HCT116 (cell line): ENCODE measurements around the gene PREB. TPM values are rescaled to one million over a fixed set of nuclear protein-coding genes. Genes with fewer than 3 reads are reported as not detected.

Experiments used
- ATAC-seq: fragments of 200-7000 bp; cut with Tn5 transposase; 2 replicates; pipeline ENCODE4 v1.9.1; 2020; ENCODE audit warnings: mild to moderate bottlenecking, moderate library complexity
- BruUV-seq: library from RNA; stranded (reverse); fragments of 400-500 nt; replicated peaks from 2 replicates; lab custom pipeline; 2021; lab: Mats Ljungman, UMichigan
- CTCF ChIA-PET: fragments of 300-600 bp; sonication (Branson Sonifier 250); formaldehyde crosslinking; loops from one replicate; lab custom pipeline; 2021; ENCODE audit warnings: antibody characterized with exemption; lab: Charles Lee
- POLR2A ChIA-PET: fragments of 300-600, 350-600 bp; sonication (Branson Sonifier 250); formaldehyde crosslinking; loops from one replicate; lab custom pipeline; 2021; ENCODE audit warnings: antibody characterized with exemption; lab: Charles Lee
- RAD21 ChIA-PET, 2 experiments: fragments of 300-600 bp; sonication (Branson Sonifier 250); formaldehyde crosslinking; loops; one replicate each; lab custom pipeline; 2023; ENCODE audit warnings: low total read pairs in 2 of 2; ENCODE audit not compliant: uncharacterized antibody in 2 of 2, unreplicated experiment in 2 of 2, low non-redundant PET in 1 of 2; lab: Charles Lee
- DNase-seq: peaks from one replicate; pipeline ENCODE4 v3.0.0-alpha.2; 2010; ENCODE audit warnings: low read depth, low spot score
- H2AFZ ChIP-seq: fragments of 200-600 bp; shearing (Covaris generic), sonication (generic); 2 replicates; pipeline ENCODE4 v1.6.1; 2017; ENCODE audit warnings: low read depth, mixed run types, mixed read lengths, antibody characterized with exemption, low read length; ENCODE audit not compliant: poor library complexity, severe bottlenecking
- H3K27ac ChIP-seq: 2 replicates; pipeline ENCODE4 v1.5.1; 2012; ENCODE audit warnings: low read depth, low read length
- H3K27me3 ChIP-seq: fragments of 200-600 bp; sonication (generic); 2 replicates; pipeline ENCODE4 v1.6.1; 2016; ENCODE audit warnings: mixed run types, low read length, mixed read lengths; ENCODE audit not compliant: insufficient read depth
- H3K36me3 ChIP-seq, 2 experiments: fragments of 200-500 bp in 1 of 2; fragments of 200-600 bp in 1 of 2; sonication (Bioruptor generic) in 1 of 2; sonication (generic) in 1 of 2; 2 replicates each; pipeline versions ENCODE4 v1.5.1 to v1.6.1; 2014 to 2016; ENCODE audit warnings: low read length in 2 of 2, inconsistent platforms in 1 of 2, mixed read lengths in 1 of 2, mixed run types in 1 of 2; ENCODE audit not compliant: insufficient read depth in 2 of 2, control insufficient read depth in 1 of 2
- H3K4me1 ChIP-seq, 2 experiments: fragments of 200-600 bp in 1 of 2; sonication (generic) in 1 of 2; 2 replicates each; pipeline versions ENCODE4 v1.5.1 to v1.6.1; 2012 to 2017; ENCODE audit warnings: low read length in 2 of 2, inconsistent platforms in 1 of 2, mild to moderate bottlenecking in 1 of 2, mixed read lengths in 1 of 2, mixed run types in 1 of 2, moderate library complexity in 1 of 2; ENCODE audit not compliant: insufficient read depth in 2 of 2, control insufficient read depth in 1 of 2
- H3K4me2 ChIP-seq: fragments of 200-600 bp; sonication (generic); 2 replicates; pipeline ENCODE4 v1.6.1; 2017; ENCODE audit warnings: mixed run types, low read length, mixed read lengths
- H3K4me3 ChIP-seq, 2 experiments: fragments of 200-600 bp in 1 of 2; sonication (generic) in 1 of 2; replicated peaks in 1 of 2; 2 replicates each; pipeline ENCODE4 v1.5.1; 2011 to 2016; ENCODE audit warnings: low read length in 2 of 2, control low read depth in 1 of 2, low read depth in 1 of 2, mild to moderate bottlenecking in 1 of 2, mixed read lengths in 1 of 2, mixed run types in 1 of 2
- H3K79me2 ChIP-seq: fragments of 200-600 bp; sonication (generic); 2 replicates; pipeline ENCODE4 v1.6.1; 2017; ENCODE audit warnings: mild to moderate bottlenecking, mixed run types, low read length, moderate library complexity, mixed read lengths; ENCODE audit not compliant: insufficient read depth
- H3K9ac ChIP-seq: fragments of 200-600 bp; sonication (generic); 2 replicates; pipeline ENCODE4 v1.6.1; 2016; ENCODE audit warnings: low read length, mixed read lengths
- H3K9me2 ChIP-seq: fragments of 200-600 bp; sonication (generic), shearing (Covaris generic); 2 replicates; pipeline ENCODE4 v1.6.1; 2017; ENCODE audit warnings: mixed run types, mild to moderate bottlenecking, moderate library complexity; ENCODE audit not compliant: insufficient read depth
- H3K9me3 ChIP-seq, 2 experiments: fragments of 200-500 bp in 1 of 2; fragments of 200-600 bp in 1 of 2; sonication (Bioruptor generic) in 1 of 2; sonication (generic) in 1 of 2; 2 replicates each; pipeline ENCODE4 v1.6.1; 2014 to 2017; ENCODE audit warnings: low read length in 2 of 2, mixed read lengths in 2 of 2, inconsistent platforms in 1 of 2, low read depth in 1 of 2, mild to moderate bottlenecking in 1 of 2, mixed run types in 1 of 2, moderate library complexity in 1 of 2; ENCODE audit not compliant: control insufficient read depth in 1 of 2, insufficient read depth in 1 of 2
- H4K20me1 ChIP-seq: fragments of 200-600 bp; sonication (generic), shearing (Covaris generic); 2 replicates; pipeline ENCODE4 v1.6.1; 2017; ENCODE audit warnings: mixed run types, mild to moderate bottlenecking, moderate library complexity; ENCODE audit not compliant: insufficient read depth
- ATF3 ChIP-seq: IDR thresholded peaks from 2 replicates; pipeline ENCODE4 v1.6.1; 2012
- CEBPB ChIP-seq: IDR thresholded peaks from 2 replicates; pipeline ENCODE4 v1.6.1; 2012; ENCODE audit warnings: low read depth
- EGR1 ChIP-seq: IDR thresholded peaks from 2 replicates; pipeline ENCODE4 v1.6.1; 2012; ENCODE audit warnings: low read depth
- POLR2A ChIP-seq: IDR thresholded peaks from 2 replicates; pipeline ENCODE4 v1.7.0; 2011; ENCODE audit warnings: borderline replicate concordance; ENCODE audit not compliant: insufficient read depth, insufficient read length; ENCODE audit errors: extremely low read depth
- SIN3A ChIP-seq: IDR thresholded peaks from 2 replicates; pipeline ENCODE4 v1.6.1; 2012; ENCODE audit warnings: low read depth
- SP1 ChIP-seq: IDR thresholded peaks from 2 replicates; pipeline ENCODE4 v1.6.1; 2012; ENCODE audit warnings: low read depth
- TCF7L2 ChIP-seq: IDR thresholded peaks from 2 replicates; pipeline ENCODE4 v1.7.0; 2011; ENCODE audit warnings: borderline replicate concordance, inconsistent platforms; ENCODE audit not compliant: insufficient read depth, insufficient read length; ENCODE audit errors: extremely low read depth
- intact Hi-C: fragments of 100-400 bp; cut with micrococcal nuclease; formaldehyde crosslinking; loops from 2 replicates; pipeline ENCODE4 v1.10.0; 2022
- total RNA-seq: library from RNA; stranded (reverse); gene quantifications from one replicate; pipeline ENCODE4 v1.2.1, GENCODE V29; 2021; ENCODE audit not compliant: unreplicated experiment
- TF ChIP-seq, protein P1 (sequence below): IDR thresholded peaks from 2 replicates; pipeline ENCODE4 v1.6.1; 2011; ENCODE audit warnings: mild to moderate bottlenecking, low read length, moderate library complexity; ENCODE audit not compliant: insufficient replicate concordance; ENCODE audit errors: extremely low read depth
- TF ChIP-seq, protein P2 (sequence below): IDR thresholded peaks from 2 replicates; pipeline ENCODE4 v1.6.1; 2012

The PREB gene
- total RNA-seq, 1 experiment from 2014 or later, result 54.2 TPM

DNA sequence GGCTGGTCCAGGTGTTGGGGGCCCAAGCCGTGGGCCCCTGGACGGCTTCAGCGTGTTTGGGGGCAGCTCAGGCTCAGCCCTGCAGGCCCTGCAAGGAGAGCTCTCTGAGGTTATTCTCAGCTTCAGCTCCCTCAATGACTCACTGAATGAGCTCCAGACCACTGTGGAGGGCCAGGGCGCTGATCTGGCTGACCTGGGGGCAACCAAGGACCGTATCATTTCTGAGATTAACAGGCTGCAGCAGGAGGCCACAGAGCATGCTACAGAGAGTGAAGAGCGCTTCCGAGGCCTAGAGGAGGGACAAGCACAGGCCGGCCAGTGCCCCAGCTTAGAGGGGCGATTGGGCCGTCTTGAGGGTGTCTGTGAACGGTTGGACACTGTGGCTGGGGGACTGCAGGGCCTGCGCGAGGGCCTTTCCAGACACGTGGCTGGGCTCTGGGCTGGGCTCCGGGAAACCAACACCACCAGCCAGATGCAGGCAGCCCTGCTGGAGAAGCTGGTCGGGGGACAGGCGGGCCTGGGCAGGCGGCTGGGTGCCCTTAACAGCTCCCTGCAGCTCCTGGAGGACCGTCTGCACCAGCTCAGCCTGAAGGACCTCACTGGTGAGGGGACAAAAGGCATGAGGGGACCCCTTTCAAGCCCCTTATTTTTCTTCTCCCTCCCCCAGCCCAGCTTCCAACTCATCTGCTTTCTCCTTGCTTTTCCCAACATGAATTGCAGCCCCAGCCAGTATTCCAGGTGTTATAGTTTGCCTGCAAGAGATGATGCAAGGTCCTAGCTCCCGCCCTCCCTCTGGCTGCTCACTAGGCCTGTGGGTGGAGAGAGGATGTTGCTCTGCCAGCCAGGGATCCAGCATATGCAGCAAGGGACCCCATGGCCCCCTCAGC lies 50.8 kb downstream of the PREB start (continued):
- TF ChIP-seq ATF3, result no peak
- no peak for TF ChIP-seq SIN3A
- TF ChIP-seq EGR1, result no peak
- no peak for TF ChIP-seq POLR2A
- TF ChIP-seq SP1, result no peak
- TF ChIP-seq, protein P1, sequence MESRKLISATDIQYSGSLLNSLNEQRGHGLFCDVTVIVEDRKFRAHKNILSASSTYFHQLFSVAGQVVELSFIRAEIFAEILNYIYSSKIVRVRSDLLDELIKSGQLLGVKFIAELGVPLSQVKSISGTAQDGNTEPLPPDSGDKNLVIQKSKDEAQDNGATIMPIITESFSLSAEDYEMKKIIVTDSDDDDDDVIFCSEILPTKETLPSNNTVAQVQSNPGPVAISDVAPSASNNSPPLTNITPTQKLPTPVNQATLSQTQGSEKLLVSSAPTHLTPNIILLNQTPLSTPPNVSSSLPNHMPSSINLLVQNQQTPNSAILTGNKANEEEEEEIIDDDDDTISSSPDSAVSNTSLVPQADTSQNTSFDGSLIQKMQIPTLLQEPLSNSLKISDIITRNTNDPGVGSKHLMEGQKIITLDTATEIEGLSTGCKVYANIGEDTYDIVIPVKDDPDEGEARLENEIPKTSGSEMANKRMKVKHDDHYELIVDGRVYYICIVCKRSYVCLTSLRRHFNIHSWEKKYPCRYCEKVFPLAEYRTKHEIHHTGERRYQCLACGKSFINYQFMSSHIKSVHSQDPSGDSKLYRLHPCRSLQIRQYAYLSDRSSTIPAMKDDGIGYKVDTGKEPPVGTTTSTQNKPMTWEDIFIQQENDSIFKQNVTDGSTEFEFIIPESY, result no peak
- no peak for TF ChIP-seq TCF7L2
- TF ChIP-seq, protein P2, sequence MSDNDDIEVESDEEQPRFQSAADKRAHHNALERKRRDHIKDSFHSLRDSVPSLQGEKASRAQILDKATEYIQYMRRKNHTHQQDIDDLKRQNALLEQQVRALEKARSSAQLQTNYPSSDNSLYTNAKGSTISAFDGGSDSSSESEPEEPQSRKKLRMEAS, result no peak

DNA sequence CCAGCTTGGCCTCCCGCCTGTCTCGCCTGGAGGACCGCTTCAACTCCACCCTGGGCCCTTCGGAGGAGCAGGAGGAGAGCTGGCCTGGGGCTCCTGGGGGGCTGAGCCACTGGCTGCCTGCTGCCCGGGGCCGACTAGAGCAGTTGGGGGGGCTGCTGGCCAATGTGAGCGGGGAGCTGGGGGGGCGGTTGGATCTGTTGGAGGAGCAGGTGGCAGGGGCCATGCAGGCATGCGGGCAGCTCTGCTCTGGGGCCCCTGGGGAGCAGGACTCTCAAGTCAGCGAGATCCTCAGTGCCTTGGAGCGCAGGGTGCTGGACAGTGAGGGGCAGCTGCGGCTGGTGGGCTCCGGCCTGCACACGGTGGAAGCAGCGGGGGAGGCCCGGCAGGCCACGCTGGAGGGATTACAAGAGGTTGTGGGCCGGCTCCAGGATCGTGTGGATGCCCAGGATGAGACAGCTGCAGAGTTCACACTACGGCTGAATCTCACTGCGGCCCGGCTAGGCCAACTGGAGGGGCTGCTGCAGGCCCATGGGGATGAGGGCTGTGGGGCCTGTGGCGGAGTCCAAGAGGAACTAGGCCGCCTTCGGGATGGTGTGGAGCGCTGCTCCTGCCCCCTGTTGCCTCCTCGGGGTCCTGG lies 51.5 kb downstream of the PREB start:
- ChIA-PET POLR2A (interaction anchor here (1.1 kb wide), 1 partner anchor 210 kb away, joined by 7 read pairs; no protein-coding TSS in a partner anchor), RAD21 (interaction anchor here in 1 of 2 experiments (1.6 kb wide), 1 partner anchor 121 kb away, joined by 4 read pairs; no protein-coding TSS in a partner anchor), CTCF (interaction anchor here (1.1 to 3.1 kb wide), 2 partner anchors 11 to 121 kb away, joined by 3 to 15 read pairs; partner anchors contain the start of gene OST4)
- H3K4me3 ChIP-seq, result no peak overlapping the region
- no peaks in the 10 kb centered on the region for H3K9me2 ChIP-seq
- H2AFZ ChIP-seq, result no peak overlapping the region
- H3K27ac ChIP-seq, result no peak overlapping the region; the same call in 1 of the 2 replicates
- H4K20me1 ChIP-seq, result no peaks in the 10 kb centered on the region
- intact Hi-C loops, result no loop called here
- H3K4me2 ChIP-seq, result no peak overlapping the region
- no peaks in the 10 kb centered on the region for H3K9me3 ChIP-seq
- ATAC-seq (no peak), DNase-seq (no peak)
- peaks cover 13 to 42% of the 10 kb centered on the region in 2 experiments for H3K4me1 ChIP-seq
- H3K36me3 ChIP-seq, result no peaks in the 10 kb centered on the region
- no peak overlapping the region for H3K9ac ChIP-seq
- TF ChIP-seq EGR1 (no peak), CEBPB (no peak)
- no peaks in the 10 kb centered on the region for H3K79me2 ChIP-seq
- BruUV-seq, result no TSS peak
- no peaks in the 10 kb centered on the region for H3K27me3 ChIP-seq
